ENCODE data around the gene BBOX1. TPM values are rescaled to one million over a fixed set of nuclear protein-coding genes. Genes with fewer than 3 reads are reported as not detected.

Gene BBOX1
- total RNA-seq, 1 experiment from 2014 or later: not detected

GRCh38 chr11:27025312-27025955 is 15.2 kb upstream of the BBOX1 start:
- no peak for DNase-seq (ENCODE audit: low read depth)

GRCh38 chr11:27025957-27026733 is 14.5 kb upstream of the BBOX1 start:
- DNase-seq (ENCODE audit: low read depth): no peak

- DNase-seq (ENCODE audit: low read depth): no peak
Observed at GRCh38 chr11:27028561-27028965, 12.1 kb upstream of the BBOX1 start.

- DNase-seq (ENCODE audit: low read depth): no peak
Observed at GRCh38 chr11:27029966-27030365, 10.6 kb upstream of the BBOX1 start.

DNA sequence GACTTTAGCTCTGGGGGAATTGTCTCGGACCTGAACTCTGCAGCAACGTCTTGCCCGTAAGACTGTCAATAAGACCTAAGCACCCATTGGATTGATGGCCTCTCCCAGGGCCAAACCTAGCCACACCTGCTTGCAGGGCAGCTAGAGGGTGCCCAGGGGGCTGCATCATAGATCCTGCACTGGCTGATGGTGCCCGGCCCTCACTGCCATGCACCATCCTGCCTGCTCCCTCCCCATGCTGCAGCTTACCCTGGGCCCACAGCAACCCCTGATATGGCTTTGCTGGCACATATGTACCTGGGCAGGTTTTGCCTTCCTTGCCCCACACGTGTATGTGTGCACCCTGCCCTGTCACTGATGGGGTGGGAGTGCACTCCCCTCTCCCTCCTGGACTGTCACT is 8.9 kb upstream of the BBOX1 start:
- no peak for DNase-seq (ENCODE audit: low read depth)

- DNase-seq (ENCODE audit: low read depth): no peak
Observed at GRCh38 chr11:27039873-27040272, 742 bp upstream of the BBOX1 start.

- no peak for DNase-seq (ENCODE audit: low read depth)
Observed at GRCh38 chr11:27041141-27041899, 705 bp downstream of the BBOX1 start.

- DNase-seq (ENCODE audit: low read depth): no peak
Observed at GRCh38 chr11:27046956-27047355, 6.3 kb downstream of the BBOX1 start.

DNA sequence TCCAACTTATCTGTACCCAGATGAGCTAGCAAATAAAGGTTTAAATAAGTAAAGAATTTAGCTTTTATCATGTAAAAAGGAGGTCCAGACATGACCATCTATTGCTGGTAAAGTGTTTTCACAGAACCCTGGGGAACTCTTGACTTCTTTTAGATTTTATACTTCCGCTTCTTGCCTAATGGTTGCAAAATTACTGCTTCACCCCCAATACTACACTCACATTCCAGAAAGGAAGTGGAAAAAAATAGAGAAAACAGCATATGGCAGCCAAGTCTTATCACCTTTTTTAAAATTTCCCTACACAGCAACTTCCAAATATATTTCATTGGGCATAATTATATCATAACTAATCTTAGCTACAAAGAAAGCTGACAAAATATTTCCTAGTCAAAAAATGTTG is 12.1 kb downstream of the BBOX1 start:
- DNase-seq (ENCODE audit: low read depth): no peak

DNA sequence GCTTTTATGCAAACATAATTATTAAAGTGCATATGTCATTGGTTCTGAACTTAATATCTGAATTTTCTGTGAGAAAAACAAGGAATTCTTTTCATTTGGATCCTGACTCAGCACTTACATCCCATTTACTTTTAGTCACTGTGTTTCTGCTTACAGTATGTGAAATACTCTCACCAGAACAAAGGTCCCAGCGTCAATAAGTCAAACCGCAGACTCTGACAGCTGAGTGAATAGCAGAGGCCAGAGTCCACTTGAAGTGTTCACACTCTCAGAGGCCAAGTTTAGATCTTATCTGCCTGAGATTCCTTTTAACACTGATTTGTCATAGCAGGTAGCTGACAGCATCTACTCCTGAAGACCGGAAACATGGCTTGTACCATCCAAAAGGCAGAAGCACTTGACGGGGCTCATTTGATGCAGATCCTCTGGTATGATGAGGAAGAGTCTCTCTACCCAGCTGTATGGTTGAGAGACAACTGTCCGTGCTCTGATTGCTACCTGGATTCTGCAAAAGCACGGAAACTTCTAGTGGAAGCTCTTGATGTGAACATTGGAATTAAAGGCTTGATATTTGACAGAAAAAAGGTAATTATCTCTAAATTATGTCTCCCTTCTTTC is 14.6 kb downstream of the BBOX1 start:
- DNase-seq (ENCODE audit: low read depth): peak; percentile 29

DNA sequence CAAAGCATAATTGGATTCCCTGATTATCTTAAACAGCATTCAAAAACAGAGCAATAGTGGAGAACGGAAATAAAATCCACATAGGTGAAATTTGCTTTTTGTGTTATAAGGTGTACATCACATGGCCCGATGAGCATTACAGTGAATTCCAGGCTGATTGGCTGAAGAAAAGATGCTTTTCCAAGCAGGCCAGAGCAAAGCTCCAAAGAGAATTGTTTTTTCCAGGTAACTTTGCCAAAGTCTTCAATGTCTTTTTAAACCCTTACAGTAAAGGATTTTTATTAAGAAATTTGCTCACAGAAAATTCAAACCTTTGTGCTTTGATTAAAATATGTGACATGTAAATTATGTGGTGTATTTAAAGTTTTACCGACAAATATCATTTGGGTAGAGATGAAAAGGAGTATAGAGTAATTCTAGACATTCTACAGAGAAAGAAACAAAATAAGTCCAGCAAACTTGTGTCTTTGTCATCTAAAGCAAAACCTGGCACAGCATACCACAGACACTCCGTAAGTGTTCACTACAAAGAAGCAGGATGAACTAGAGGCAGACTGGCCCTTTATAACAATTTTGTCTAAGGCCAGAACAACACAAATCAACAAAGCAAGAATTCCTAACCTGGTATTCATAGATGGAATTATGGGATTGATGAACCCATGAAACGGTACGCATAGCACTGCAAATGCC is 16.6 kb downstream of the BBOX1 start:
- DNase-seq (ENCODE audit: low read depth): no peak

DNA sequence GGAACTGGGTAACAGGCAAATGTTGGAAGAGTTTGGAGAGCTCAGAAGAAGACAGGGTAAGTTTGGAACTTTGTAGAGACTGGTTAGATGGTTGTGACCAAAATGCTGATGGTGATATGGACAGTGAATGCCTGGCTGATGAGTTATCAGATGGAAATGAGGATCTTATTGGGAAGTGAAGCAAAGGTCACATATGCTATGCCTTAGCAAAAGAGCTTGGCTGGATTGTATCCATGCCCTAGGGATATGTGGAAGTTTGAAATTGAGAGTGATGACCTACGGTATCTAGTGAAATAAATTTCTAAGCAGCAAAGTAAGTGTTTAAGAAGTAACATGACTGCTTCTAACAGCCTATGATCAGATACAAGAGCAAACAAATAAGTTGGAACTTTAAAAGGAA is 17.8 kb downstream of the BBOX1 start:
- DNase-seq (ENCODE audit: low read depth): peak; percentile 6

DNA sequence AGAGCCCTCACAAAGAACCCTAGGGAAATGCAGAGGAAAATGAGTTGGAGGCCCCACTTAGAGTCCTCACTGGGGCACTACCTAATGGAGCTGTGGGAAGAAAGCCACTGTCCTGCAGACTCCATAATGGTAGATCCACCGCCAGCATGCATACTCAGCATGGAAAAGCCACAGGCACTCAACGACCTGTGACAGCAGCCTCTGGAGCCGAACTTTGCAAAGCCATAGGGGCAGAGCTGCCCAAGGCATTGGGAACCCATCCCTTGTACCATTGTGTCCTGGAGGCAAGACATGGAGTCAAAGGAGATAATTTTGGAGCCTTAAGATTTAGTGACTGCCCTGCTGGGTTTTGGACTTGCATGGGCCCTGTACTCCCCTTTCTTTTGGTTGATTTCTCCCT is 18.8 kb downstream of the BBOX1 start:
- DNase-seq (ENCODE audit: low read depth): no peak

DNA sequence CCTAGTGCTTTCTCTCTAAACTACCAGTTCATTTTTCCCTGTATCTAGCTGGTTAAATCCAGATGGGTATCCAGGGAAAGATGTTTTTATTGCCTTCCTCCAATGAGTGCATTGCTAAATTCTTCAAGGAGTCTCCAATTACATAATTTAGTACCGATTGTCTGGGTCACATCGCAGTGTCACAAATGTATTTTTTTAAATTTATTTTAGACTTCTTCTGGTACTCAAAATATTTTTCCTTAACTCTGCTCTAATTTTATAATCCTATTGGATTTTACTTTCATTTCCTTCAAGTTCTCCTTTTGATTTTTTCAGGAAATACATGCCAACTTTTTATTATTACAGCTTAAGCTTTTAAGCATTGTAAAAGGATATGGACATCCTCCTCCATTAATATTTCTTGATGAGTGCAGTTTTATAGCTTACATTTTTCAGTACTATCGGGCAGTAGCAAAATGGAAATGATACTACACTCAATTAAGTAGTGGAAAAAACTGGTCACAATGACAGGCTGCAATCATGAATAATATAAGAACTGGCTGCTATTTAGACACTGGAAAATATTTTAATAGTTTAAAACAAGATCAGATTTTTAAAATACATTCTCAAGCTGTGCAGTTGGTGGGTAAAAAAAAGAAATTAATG is 20.3 kb downstream of the BBOX1 start:
- no peak for DNase-seq (ENCODE audit: low read depth)

DNA sequence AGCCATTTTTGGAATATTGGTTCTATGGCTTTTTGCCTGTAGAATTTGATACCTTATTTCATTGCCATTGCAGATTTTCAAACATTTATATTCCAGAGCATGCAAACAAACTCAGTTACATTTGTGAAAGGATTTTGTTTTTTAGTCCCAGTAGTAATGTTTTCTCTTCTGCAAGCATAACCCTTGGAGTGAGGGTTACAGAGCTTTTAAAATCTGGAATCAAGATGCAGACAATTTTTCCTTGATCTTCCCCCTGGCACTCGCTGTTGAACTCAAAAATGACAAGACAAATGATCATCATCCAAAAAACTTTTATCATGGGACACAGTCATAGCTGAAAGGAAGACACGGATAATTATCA is 20.8 kb downstream of the BBOX1 start:
- DNase-seq (ENCODE audit: low read depth): no peak

DNA sequence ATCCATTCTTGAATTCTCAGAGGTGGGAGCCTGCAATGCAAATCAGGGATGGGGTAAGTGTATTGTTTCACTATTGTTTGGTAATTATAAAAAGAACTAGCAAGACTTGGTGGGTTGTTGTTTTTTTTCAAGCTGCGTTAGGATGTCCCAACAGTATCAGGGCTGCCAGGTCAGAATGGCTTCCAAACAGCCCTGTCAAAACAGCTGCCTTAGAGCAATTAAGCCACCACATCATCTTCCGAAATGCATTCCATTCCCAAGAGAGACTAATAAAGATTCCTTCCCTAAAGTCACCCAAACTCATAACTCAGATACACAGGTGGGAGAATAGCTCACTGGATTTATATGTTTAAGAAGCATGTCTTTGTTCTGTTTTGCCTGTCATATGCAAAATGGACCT is 23.5 kb downstream of the BBOX1 start:
- no peak for DNase-seq (ENCODE audit: low read depth)

GRCh38 chr11:27075192-27075591 is 34.6 kb downstream of the BBOX1 start:
- peak; percentile 10 for DNase-seq (ENCODE audit: low read depth)

GRCh38 chr11:27075655-27076054 is 35.0 kb downstream of the BBOX1 start:
- no peak for DNase-seq (ENCODE audit: low read depth)

DNA sequence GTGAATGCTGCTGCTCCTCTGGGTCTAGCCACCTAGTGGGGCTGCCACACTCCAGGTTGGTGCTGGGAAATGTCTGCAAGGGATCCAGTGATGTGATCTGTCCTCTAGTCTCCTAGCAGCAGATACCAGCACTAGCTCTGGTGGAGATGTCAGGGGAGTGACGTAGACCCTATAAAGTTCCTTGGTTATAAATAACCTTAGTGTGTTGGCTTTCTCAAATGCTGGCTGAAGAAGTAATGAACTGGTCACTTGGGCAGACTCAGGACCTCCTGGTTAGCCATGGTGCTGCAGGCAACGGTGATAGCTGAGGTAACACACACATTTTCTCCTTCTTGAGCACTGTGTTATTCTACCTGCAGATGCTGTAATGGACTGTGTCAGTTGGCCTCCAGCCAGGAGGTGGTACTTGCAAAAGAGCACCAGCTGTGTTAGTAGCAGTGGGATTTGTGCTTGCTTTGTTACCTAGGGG is 35.5 kb downstream of the BBOX1 start:
- peak; percentile 6 for DNase-seq (ENCODE audit: low read depth)

GRCh38 chr11:27081056-27081455 is 40.4 kb downstream of the BBOX1 start:
- no peak for DNase-seq (ENCODE audit: low read depth)

GRCh38 chr11:27083241-27083640 is 42.6 kb downstream of the BBOX1 start:
- no peak for DNase-seq (ENCODE audit: low read depth)
